ENCODE data around the gene SLC30A2.

- TF ChIP-seq CTCF (optimal IDR thresholded peaks at IDR 0.05 in 1 of 3, IDR thresholded peaks at IDR 0.05 in 1 of 3, conservative IDR thresholded peaks at IDR 0.05 in 1 of 3; ENCODE audit: extremely low read depth in 1 of 3, insufficient read depth in 2 of 3, low read length in 3 of 3) (no peak), EZH2 (IDR thresholded peaks at IDR 0.05; ENCODE audit: low read length) (no peak)
Measured at GRCh38 chr1:26032656-26033357, 13.1 kb downstream of the SLC30A2 start.

Data from keratinocyte (primary cell).